Keratinocyte (primary cell): ENCODE data around the gene WDR45B. TPM values are rescaled to one million over a fixed set of nuclear protein-coding genes. Genes with fewer than 3 reads are reported as not detected.

Source experiments
- DNase-seq: peaks from one replicate; pipeline ENCODE4 v3.0.0-alpha.2; 2011; ENCODE audit warnings: low read depth, missing footprints, low spot score
- FAIRE-seq: peaks from 2 replicates; lab custom pipeline; 2011; peaks lifted over from hg19 to GRCh38; lab: Jason Lieb, UNC
- H2AFZ ChIP-seq: 2 replicates; pipeline ENCODE4 v1.6.0; 2012; ENCODE audit warnings: low read length, control low read depth, inconsistent platforms; ENCODE audit not compliant: control insufficient read depth
- H3K27ac ChIP-seq: 2 replicates; pipeline ENCODE4 v1.5.1; 2011; ENCODE audit warnings: low read length; ENCODE audit not compliant: control insufficient read depth, insufficient read depth
- H3K27me3 ChIP-seq: 3 replicates; pipeline ENCODE4 v1.6.0; 2011; ENCODE audit warnings: low read length; ENCODE audit not compliant: control insufficient read depth, insufficient read depth; ENCODE audit errors: extremely low read depth
- H3K36me3 ChIP-seq, 2 experiments: 2 replicates in 1 of 2; 3 replicates in 1 of 2; pipeline ENCODE4 v1.5.1; 2011; ENCODE audit warnings: low read length in 2 of 2, mild to moderate bottlenecking in 1 of 2; ENCODE audit not compliant: control insufficient read depth in 2 of 2, insufficient read depth in 2 of 2; ENCODE audit errors: extremely low read depth in 1 of 2
- H3K4me1 ChIP-seq: 3 replicates; pipeline ENCODE4 v1.5.1; 2011; ENCODE audit warnings: low read length; ENCODE audit not compliant: control insufficient read depth, insufficient read depth; ENCODE audit errors: extremely low read depth
- H3K4me2 ChIP-seq: 3 replicates; pipeline ENCODE4 v1.6.0; 2011; ENCODE audit warnings: low read depth, low read length; ENCODE audit not compliant: control insufficient read depth, insufficient read depth; ENCODE audit errors: extremely low read depth
- H3K4me3 ChIP-seq, 3 experiments: fragments of 200-600 bp in 1 of 3; sonication (generic) in 1 of 3; 2 replicates in 2 of 3; 3 replicates in 1 of 3; pipeline ENCODE4 v1.5.1; 2011 to 2016; ENCODE audit warnings: low read length in 3 of 3, mild to moderate bottlenecking in 3 of 3, control low read depth in 2 of 3, inconsistent platforms in 1 of 3, low read depth in 1 of 3, mixed read lengths in 1 of 3, mixed run types in 1 of 3, moderate library complexity in 1 of 3; ENCODE audit not compliant: control insufficient read depth in 2 of 3, insufficient read depth in 2 of 3; ENCODE audit errors: extremely low read depth in 1 of 3
- H3K79me2 ChIP-seq: 2 replicates; pipeline ENCODE4 v1.6.0; 2012; ENCODE audit warnings: low read length; ENCODE audit not compliant: control insufficient read depth, insufficient read depth
- H3K9ac ChIP-seq: 3 replicates; pipeline ENCODE4 v1.6.0; 2011; ENCODE audit warnings: low read length; ENCODE audit not compliant: control insufficient read depth, insufficient read depth; ENCODE audit errors: extremely low read depth
- H3K9me1 ChIP-seq: 3 replicates; pipeline ENCODE4 v1.6.0; 2011; ENCODE audit warnings: low read length; ENCODE audit not compliant: control insufficient read depth, insufficient read depth; ENCODE audit errors: extremely low read depth
- H3K9me3 ChIP-seq: 2 replicates; pipeline ENCODE4 v1.5.1; 2012; ENCODE audit warnings: low read depth, low read length; ENCODE audit not compliant: control insufficient read depth
- H4K20me1 ChIP-seq: 3 replicates; pipeline ENCODE4 v1.6.0; 2011; ENCODE audit warnings: low read length; ENCODE audit not compliant: control insufficient read depth, insufficient read depth; ENCODE audit errors: extremely low read depth
- CTCF ChIP-seq, 3 experiments: IDR thresholded peaks in 1 of 3; conservative IDR thresholded peaks in 1 of 3; optimal IDR thresholded peaks in 1 of 3; 2 replicates in 2 of 3; 3 replicates in 1 of 3; pipeline versions ENCODE3 to v1.5.1; 2011; ENCODE audit warnings: low read length in 3 of 3, mild to moderate bottlenecking in 3 of 3, moderate library complexity in 2 of 3, control low read depth in 1 of 3, inconsistent platforms in 1 of 3; ENCODE audit not compliant: insufficient read depth in 2 of 3; ENCODE audit errors: extremely low read depth in 1 of 3
- EZH2 ChIP-seq: IDR thresholded peaks from one replicate; pipeline ENCODE4 v1.6.1; 2012; ENCODE audit warnings: inconsistent platforms, mild to moderate bottlenecking, low read length, moderate library complexity
- dilution Hi-C: fragments of 300-500 bp; cut with MboI; formaldehyde crosslinking; loops from one replicate; pipeline ENCODE4 v1.7.0; 2020; ENCODE audit warnings: low sequenced_read_pairs; ENCODE audit not compliant: extremely low pct_ligation_motif_present
- polyA plus RNA-seq, 5 experiments: library from polyadenylated mRNA; depleted of rRNA in 3 of 5; stranded (reverse) in 3 of 5; stranded (forward) in 1 of 5; unstranded in 1 of 5; fragments of >200 nt; gene quantifications; 1 replicate in 1 of 5; 2 replicates in 3 of 5; 3 replicates in 1 of 5; pipeline versions ENCODE4 v1.2.1 to v1.2.3, GENCODE V29; 2011 to 2012; ENCODE audit warnings: missing spikeins in 2 of 5, low read depth in 1 of 5, low replicate concordance in 1 of 5

Gene WDR45B
- polyA plus RNA-seq, 1 donor (not counting 4 experiments of a cell fraction or from before 2014, with no cell fraction given) = 77.2 TPM

- FAIRE-seq (no peak), DNase-seq (no peak)
- no peaks in the 10 kb centered on the region for H3K79me2 ChIP-seq
- TF ChIP-seq EZH2 (no peak), CTCF (optimal IDR thresholded peaks at IDR 0.05 in 1 of 3, IDR thresholded peaks at IDR 0.05 in 1 of 3, conservative IDR thresholded peaks at IDR 0.05 in 1 of 3; ENCODE audit: extremely low read depth in 1 of 3, insufficient read depth in 2 of 3, low read length in 3 of 3) (no peak)
- H3K9me3 ChIP-seq = no peaks in the 10 kb centered on the region
- H2AFZ ChIP-seq = no peak overlapping the region
- peaks cover 0 to 1% of the 10 kb centered on the region in 2 experiments for H3K36me3 ChIP-seq
- H3K4me3 ChIP-seq = no peak overlapping the region
- no peak overlapping the region for H3K4me2 ChIP-seq
- H3K9ac ChIP-seq = no peak overlapping the region
- no peaks in the 10 kb centered on the region for H3K9me1 ChIP-seq
- peaks cover 3% of the 10 kb centered on the region for H3K4me1 ChIP-seq
- H3K27ac ChIP-seq = no peak overlapping the region
- H3K27me3 ChIP-seq = no peaks in the 10 kb centered on the region
- dilution Hi-C loops = no loop called here
- no peaks in the 10 kb centered on the region for H4K20me1 ChIP-seq
Measured at GRCh38 chr17:82653651-82654528, 5.6 kb upstream of the WDR45B start.

- dilution Hi-C loops = no loop called here
- no peak overlapping the region for H2AFZ ChIP-seq
- peaks cover 10% of the 10 kb centered on the region for H3K4me1 ChIP-seq
- TF ChIP-seq CTCF (optimal IDR thresholded peaks at IDR 0.05 in 1 of 3, IDR thresholded peaks at IDR 0.05 in 1 of 3, conservative IDR thresholded peaks at IDR 0.05 in 1 of 3; ENCODE audit: extremely low read depth in 1 of 3, insufficient read depth in 2 of 3, low read length in 3 of 3) (no peak), EZH2 (no peak)
- no peaks in the 10 kb centered on the region for H3K9me3 ChIP-seq
- no peaks in the 10 kb centered on the region for H3K36me3 ChIP-seq
- H4K20me1 ChIP-seq = peaks cover 8% of the 10 kb centered on the region
- H3K27me3 ChIP-seq = no peaks in the 10 kb centered on the region
- DNase-seq = no peak
- H3K9me1 ChIP-seq = no peaks in the 10 kb centered on the region
- FAIRE-seq = no peak
- H3K9ac ChIP-seq = no peak overlapping the region
- no peak overlapping the region for H3K4me2 ChIP-seq
- H3K27ac ChIP-seq = no peak overlapping the region
- no peak overlapping the region for H3K4me3 ChIP-seq
- peaks cover 25% of the 10 kb centered on the region for H3K79me2 ChIP-seq
Measured at GRCh38 chr17:82650723-82651122, 2.5 kb upstream of the WDR45B start.
